ENCODE data around the gene SIRPA. TPM values are rescaled to one million over a fixed set of nuclear protein-coding genes. Genes with fewer than 3 reads are reported as not detected.

The SIRPA gene
- total and polyA plus RNA-seq, 4 donors, result 16.6 to 123 (median 52.6) TPM

- 68 to 90% methylated on average over 4 of the region's 4 CpGs for WGBS, 2 donors
- ATAC-seq (ENCODE audit: insufficient read depth, low FRiP score) (no peak), DNase-seq (no peak)
- Histone ChIP-seq H3K4me3 (no peak overlapping the region), H3K9me3 (ENCODE audit: control insufficient read depth in 4 of 4, insufficient read depth in 3 of 4, low read length in 3 of 4) (no peaks in the 10 kb centered on the region), H3K27me3 (ENCODE audit: control insufficient read depth in 3 of 3, insufficient read depth in 3 of 3, low read length in 2 of 3) (peaks cover 0 to 50% (median 18%) of the 10 kb centered on the region in 3 donors), H3K9ac (ENCODE audit: insufficient read depth in 1 of 2, low read length in 2 of 2) (no peak overlapping the region), H3K36me3 (ENCODE audit: control insufficient read depth in 4 of 4, insufficient read depth in 4 of 4, low read length in 4 of 4) (no peaks in the 10 kb centered on the region), H3K4me1 (ENCODE audit: control insufficient read depth in 5 of 5, insufficient read depth in 5 of 5, low read length in 5 of 5) (peaks cover 0 to 4% (median 0%) of the 10 kb centered on the region in 5 donors), H3K27ac (ENCODE audit: low read depth in 1 of 2, low read length in 1 of 2) (no peak overlapping the region)
- no peak for TF ChIP-seq CTCF (IDR thresholded peaks at IDR 0.05; ENCODE audit: control extremely low read depth, extremely low read depth)
Observed at GRCh38 chr20:1968964-1969363, 73.8 kb downstream of the SIRPA start.

- H3K4me1 ChIP-seq (ENCODE audit: control insufficient read depth in 5 of 5, insufficient read depth in 5 of 5, low read length in 5 of 5), result no peaks in the 10 kb centered on the region
- no peaks in the 10 kb centered on the region for H3K9me3 ChIP-seq (ENCODE audit: control insufficient read depth in 4 of 4, insufficient read depth in 3 of 4, low read length in 3 of 4)
- DNase-seq (no peak), ATAC-seq (ENCODE audit: insufficient read depth, low FRiP score) (no peak)
- H3K9ac ChIP-seq (ENCODE audit: insufficient read depth in 1 of 2, low read length in 2 of 2), result no peak overlapping the region
- TF ChIP-seq CTCF (IDR thresholded peaks at IDR 0.05; ENCODE audit: control extremely low read depth, extremely low read depth), result no peak
- H3K27ac ChIP-seq (ENCODE audit: low read depth in 1 of 2, low read length in 1 of 2), result no peak overlapping the region
- 76 to 86% methylated on average over 5 of the region's 5 CpGs for WGBS, 2 donors
- no peak overlapping the region for H3K4me3 ChIP-seq
- H3K27me3 ChIP-seq (ENCODE audit: control insufficient read depth in 3 of 3, insufficient read depth in 3 of 3, low read length in 2 of 3), result peaks cover 0 to 52% (median 8%) of the 10 kb centered on the region in 3 donors
- no peaks in the 10 kb centered on the region for H3K36me3 ChIP-seq (ENCODE audit: control insufficient read depth in 4 of 4, insufficient read depth in 4 of 4, low read length in 4 of 4)
Observed at GRCh38 chr20:1971893-1972586, 76.8 kb downstream of the SIRPA start.

- 69 to 81% methylated on average over 15 of the region's 15 CpGs for WGBS, 2 donors
Observed at GRCh38 chr20:1973601-1974440, 78.6 kb downstream of the SIRPA start.

More at GRCh38 chr20:1973601-1974440, 78.6 kb downstream of the SIRPA start:
- Histone ChIP-seq H3K4me3 (no peak overlapping the region), H3K27me3 (ENCODE audit: control insufficient read depth in 3 of 3, insufficient read depth in 3 of 3, low read length in 2 of 3) (peaks cover 0 to 49% (median 8%) of the 10 kb centered on the region in 3 donors), H3K27ac (ENCODE audit: low read depth in 1 of 2, low read length in 1 of 2) (no peak overlapping the region), H3K9ac (ENCODE audit: insufficient read depth in 1 of 2, low read length in 2 of 2) (no peak overlapping the region), H3K36me3 (ENCODE audit: control insufficient read depth in 4 of 4, insufficient read depth in 4 of 4, low read length in 4 of 4) (no peaks in the 10 kb centered on the region), H3K4me1 (ENCODE audit: control insufficient read depth in 5 of 5, insufficient read depth in 5 of 5, low read length in 5 of 5) (no peaks in the 10 kb centered on the region), H3K9me3 (ENCODE audit: control insufficient read depth in 4 of 4, insufficient read depth in 3 of 4, low read length in 3 of 4) (no peaks in the 10 kb centered on the region)
- no peak for TF ChIP-seq CTCF (IDR thresholded peaks at IDR 0.05; ENCODE audit: control extremely low read depth, extremely low read depth)
- no peak for ATAC-seq (ENCODE audit: insufficient read depth, low FRiP score)
- DNase-seq, result no peak

Measured in lung (tissue), 12 donors.